Activated gamma-delta T cell treated with anti-CD3 and anti-CD28 coated beads, Interleukin-2, amount 50 U/mL, for 16 hours (primary cell): Measurements from ENCODE around the gene MELK.
"Not testable (repeated sequence)": the region's sequence is repeated elsewhere in the genome, so short reads cannot be mapped to it uniquely, and the experiment has no call there.

Experiments
- DNase-seq: peaks from one replicate; pipeline ENCODE4 v3.0.0-alpha.2; 2020; ENCODE audit warnings: low read depth

The MELK gene

GRCh38 chr9:36572515-36573418, at the start of gene MELK:
Gene MELK, plus strand, starts transcription at chr9:36572895. Its CDS starts 8,787 bp downstream, at chr9:36581682.
- peak; percentile 74 for DNase-seq

DNA sequence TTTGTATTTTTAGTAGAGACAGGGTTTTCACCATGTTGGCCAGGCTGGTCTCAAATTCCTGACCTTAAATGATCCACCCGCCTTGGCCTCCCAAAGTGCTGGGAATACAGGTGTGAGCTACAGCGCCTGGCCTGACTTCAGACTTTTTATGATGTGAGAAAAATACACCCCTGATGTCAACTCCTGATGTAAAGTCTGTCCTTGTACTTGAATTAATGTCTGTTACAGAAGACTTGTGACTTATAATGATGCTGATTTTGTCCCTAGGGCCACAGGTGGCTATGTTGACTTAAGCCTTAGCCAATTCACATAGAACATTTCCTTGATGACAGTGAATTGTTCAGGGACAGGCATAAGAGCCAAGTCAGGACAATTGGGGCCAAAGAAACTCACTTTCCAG, 42.5 kb upstream of the MELK start:
- DNase-seq: no peak

DNA sequence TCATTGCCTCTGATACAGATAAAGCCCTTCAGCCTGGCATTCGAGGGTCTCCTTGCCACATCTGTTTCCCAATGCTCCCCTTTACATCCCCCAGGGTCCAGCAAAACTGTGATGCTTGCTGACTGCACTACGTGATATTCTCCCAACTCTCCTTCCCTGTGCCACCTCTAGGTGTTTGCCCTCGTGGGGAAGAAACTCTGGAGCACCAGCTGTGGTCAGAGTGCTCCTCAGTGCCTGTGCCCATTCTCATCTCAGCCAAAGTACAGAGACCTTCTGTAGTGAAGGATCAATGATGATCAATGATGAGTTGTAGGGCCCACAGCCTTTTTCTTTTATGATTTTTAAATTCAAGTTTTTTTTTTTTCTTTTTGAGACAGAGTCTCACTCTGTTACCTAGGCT, 40.3 kb upstream of the MELK start:
- no peak for DNase-seq

DNA sequence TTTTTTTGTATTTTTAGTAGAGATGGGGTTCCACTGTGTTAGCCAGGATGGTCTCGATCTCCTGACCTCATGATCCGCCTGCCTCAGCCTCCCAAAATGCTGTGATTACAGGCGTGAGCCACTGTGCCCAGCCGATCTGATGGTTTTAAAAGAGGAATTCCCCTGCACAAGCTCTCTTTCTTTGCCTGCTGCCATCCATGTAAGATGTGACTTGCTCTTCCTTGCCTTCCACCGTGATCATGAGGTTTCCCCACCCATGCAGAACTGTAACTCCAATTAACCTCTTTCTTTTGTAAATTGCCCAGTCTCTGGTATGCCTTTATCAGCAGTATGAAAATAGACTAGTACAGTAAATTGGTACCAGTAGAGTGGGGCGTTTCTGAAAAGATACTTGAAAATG, 39.0 kb upstream of the MELK start:
- DNase-seq: not testable (repeated sequence)

DNA sequence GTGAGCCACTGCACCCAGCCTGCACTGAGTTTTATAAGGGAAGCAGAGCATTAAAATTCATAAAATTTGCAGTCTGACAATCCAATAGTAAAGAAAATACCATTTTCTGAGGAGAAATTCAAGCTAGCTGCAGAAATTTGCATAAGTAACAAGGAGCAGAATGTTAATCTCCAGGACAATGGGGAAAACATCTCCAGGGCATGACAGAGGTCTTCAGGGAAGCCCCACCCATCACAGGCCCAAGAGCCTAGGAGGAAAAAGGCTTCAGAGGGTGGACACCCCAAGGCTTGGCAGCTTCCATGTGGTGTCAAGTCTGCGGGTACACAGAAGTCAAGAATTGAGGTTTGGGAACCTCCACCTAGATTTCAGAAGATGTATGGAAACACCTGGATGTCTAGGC, 37.6 kb upstream of the MELK start:
- DNase-seq: no peak

DNA sequence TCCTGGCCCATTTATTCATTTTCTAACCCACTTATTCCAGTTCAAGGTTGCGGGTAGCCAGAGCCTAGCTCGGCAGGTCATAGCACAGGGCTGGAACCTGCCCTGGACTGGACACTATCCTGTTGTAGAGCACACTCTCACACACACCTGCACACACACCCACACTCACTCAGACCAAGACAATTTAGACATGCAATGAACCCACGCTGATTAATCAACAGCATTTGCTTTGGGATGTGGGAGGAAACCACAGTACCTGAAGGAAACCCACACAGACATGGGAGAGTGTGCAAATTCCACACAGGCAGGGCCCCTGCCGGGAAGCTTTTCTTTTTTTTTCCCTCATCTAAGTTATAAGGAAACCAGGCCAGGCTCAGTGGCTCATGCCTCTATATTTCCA, 34.8 kb upstream of the MELK start:
- DNase-seq: no peak

DNA sequence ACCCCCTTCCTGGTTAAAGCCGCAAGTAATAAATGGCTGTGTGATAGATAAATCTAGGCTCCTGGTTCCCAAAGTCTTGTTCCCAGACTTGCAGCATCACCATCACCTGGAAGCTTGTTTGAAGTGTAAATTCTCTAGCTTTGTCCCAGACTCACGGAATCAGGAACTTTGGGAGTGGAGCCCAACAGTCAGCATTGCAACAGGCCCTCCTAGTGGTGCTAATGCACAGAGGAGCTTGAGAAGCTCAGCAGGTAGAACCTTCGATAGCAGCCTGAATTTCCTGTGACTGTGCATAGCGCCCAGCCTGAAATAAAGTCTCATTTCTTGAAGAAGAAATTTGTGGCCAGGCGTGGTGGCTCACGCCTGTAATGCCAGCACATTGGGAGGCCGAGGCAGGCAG, 30.3 kb upstream of the MELK start:
- DNase-seq: no peak

GRCh38 chr9:36543916-36544315, 28.8 kb upstream of the MELK start:
- no peak for DNase-seq

DNA sequence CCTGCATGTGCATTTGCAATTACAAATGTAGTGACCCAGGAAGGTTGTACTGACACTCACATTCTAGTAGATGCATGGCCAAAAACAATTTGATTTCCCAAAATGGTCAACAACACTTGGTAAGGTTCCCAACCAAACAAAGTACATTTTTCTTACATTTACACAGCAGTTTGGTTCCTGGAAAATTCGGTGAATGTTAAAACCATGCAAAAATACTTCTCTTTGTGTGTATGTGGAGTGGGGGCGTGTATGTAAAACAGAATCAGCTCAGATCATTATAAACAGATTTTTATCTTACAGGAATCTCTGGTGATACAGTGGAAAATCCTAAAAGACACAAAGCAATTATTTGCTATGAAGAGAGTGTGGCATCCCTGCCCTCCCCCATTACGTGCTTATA, 25.1 kb upstream of the MELK start:
- DNase-seq: no peak

- no peak for DNase-seq
Measured at GRCh38 chr9:36548454-36548853, 24.2 kb upstream of the MELK start.

GRCh38 chr9:36550135-36550534, 22.6 kb upstream of the MELK start:
- no peak for DNase-seq

DNA sequence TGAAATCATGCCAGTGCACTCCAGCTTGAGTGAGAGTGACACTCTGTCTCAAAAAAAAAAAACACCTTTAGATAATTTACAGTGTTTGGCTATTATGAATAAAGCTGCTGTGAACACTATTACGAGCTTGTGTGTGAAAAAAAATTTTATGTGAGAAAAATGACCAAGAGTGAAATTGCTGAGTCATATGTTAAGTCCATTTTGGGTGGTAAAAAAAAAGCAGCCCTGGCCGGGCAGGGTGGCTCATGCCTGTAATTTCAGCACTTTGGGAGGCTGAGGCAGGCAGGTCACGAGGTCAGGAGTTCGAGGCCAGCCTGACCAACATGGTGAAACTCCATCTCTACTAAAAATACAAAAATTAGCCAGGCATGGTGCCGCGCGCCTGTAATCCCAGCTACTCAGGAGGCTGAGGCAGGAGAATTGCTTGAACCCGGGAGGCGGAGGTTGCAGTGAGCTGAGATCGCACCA, 22.0 kb upstream of the MELK start:
- DNase-seq: not testable (repeated sequence)

GRCh38 chr9:36551129-36551528, 21.6 kb upstream of the MELK start:
- no peak for DNase-seq

DNA sequence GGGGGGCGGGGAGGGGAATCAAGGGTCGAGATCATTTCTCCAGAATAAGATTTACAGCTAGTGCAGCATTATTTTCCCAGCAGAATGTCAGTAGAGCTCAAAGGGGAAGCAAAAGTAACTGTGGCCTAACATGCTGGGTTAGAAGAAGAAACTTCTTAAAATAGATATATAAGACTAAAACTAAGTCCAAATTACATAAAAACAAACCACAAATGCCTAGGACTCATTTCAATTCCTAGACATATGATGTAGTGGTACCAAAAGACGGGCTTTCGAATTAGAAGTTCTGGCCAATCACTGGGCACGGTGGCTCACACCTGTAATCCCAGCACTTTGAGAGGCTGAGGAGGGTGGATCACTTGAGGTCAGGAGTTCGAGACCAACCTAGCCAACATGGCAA, 20.8 kb upstream of the MELK start:
- no peak for DNase-seq

DNA sequence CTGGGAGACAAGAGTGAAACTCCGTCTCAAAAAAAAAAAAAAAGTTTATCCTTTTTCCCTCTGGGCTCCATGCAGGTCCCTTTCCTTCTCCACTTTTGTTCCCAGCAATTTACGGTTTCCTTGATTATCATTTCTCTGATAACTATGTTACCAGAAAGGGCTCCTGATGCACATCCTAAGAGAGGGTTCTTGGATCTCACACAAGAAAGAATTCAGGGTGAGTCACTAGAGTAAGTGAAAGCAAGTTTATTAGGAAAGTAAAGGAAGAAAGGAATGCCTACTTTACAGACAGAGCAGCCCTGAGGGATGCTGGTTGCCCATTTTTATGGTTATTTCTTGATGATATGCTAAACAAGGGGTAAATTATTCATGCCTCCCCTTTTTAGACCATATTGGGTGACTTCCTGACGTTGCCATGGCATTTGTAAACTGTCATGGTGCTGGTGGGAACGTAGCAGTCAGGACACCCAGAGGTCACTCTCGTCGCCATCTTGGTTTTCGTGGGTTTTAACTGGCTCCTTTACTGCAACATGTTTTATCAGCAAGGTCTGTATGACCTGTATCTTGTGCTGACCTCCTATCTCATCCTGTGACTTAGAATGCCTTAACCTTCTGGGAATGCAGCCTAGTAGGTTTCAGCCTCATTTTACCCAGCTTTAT, 13.5 kb upstream of the MELK start:
- no peak for DNase-seq

DNA sequence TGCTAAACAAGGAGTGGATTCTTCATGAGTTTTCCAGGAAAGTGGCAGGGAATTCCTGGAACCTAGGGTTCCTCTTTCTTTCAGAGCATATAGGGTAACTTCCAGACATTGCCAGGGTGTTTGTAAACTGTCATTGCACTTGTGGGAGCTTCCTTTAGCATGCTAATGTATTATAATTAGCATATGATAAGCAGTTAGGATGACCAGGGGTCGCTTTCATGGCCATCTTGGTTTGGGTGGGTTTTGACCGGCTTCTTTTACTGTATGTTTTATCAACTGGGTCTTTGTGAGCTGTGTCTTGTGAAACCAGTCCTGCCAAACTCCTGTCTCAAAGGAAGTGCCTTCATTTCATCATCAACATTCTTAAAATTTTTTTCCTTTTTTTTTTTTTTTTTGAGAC, 11.9 kb upstream of the MELK start:
- DNase-seq: no peak

GRCh38 chr9:36562801-36563200, 9.9 kb upstream of the MELK start:
- DNase-seq: not testable (repeated sequence)

- DNase-seq: no peak
Measured at GRCh38 chr9:36566813-36567221, 5.9 kb upstream of the MELK start.

DNA sequence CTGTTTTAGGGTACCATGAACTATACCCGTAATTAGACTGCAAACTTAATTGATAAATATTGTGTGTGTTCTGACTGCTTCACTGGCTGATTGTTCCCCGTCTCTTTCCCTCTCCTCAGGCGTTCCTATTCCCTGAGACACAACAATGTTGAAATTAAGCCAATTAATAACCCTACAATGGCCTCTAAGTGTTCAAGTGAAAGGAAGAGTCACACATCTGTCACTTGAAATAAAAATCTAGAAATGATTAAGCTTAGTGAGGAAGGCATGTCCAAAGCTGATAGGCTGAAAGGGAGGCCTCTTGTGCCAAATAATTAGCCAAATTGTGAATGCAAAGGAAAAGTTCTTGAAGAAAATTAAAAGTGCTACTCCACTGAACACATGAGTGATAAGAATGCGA, 4.0 kb upstream of the MELK start:
- not testable (repeated sequence) for DNase-seq

DNA sequence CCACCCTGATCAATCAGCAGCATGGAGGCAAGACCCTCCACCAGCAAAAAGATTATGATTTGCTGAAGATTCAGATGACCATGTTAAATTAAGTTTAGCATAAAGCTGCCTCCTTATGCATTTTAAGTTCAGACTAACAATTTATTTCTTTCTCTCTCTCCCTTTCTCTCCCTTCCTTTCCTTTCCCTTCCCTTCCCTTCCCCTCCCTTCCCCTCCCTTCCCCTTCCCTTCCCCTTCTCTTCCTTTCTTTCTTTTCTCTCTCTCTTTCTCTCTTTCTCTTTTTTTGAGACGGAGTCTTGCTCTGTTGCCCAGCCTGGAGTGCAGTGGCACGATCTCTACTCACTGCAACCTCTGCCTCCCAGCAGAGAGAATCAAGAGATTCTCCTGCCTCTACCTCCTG, 1.4 kb upstream of the MELK start:
- DNase-seq: no peak

DNA sequence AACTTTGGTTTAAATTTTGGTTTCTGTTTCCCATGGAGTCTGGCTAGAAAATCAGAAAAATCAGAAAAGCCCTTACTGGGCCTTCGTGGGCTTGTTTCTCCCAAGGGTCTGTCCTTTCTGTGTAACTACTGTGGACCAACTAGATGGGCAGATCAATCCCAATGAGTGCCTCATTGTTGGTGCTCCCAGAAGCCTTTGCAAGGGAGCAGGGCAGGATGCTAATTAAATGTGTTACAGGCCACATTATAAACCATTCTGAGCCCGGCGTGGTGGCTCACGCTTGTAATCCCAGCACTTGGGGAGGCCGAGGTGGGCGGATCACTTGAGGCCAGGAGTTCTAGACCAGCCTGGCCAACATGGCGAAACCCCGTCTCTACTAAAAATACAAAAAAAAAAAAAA, 1.4 kb downstream of the MELK start:
- not testable (repeated sequence) for DNase-seq

DNA sequence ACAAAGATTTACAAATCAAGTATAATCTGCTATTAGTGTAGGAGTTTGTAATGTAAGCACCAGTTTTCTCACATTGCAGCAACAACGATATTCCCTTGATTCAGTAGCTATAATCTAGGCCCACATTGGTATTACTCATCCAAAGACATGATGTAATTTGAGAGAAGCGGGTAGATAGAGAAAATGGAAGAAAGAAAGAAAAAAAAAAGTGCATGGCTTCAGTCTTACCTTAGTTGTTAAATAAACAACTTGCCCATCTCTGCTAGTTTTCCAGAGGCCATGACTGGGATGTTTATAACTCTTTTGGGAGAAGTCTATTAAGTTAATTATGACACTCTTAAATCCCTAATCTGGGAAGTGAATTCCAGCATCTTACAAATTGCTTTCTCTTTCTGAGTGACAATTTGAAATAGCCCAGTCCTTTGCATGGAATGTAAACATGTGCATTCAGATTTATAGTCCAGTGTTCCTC, 2.8 kb downstream of the MELK start:
- no peak for DNase-seq

GRCh38 chr9:36576866-36577265, 4.2 kb downstream of the MELK start:
- DNase-seq: no peak
